Lung microvascular endothelial cell (primary cell): Measurements from ENCODE around the gene SPINK9. TPM values are rescaled to one million over a fixed set of nuclear protein-coding genes. Genes with fewer than 3 reads are reported as not detected.

ENCODE experiments used
- DNase-seq, 2 donors: peaks; one replicate each; pipeline versions ENCODE4 v3.0.0 to v3.0.0-alpha.2; 2010; ENCODE audit warnings: low read depth in 2 of 2
- total RNA-seq: library from RNA; depleted of rRNA; stranded (reverse); fragments of >200 nt; gene quantifications from 2 replicates; pipeline ENCODE4 v1.2.1, GENCODE V29; 2014

SPINK9 gene
- total RNA-seq, 1 donor from 2014 or later: not detected

- DNase-seq: no peak
Measured at GRCh38 chr5:148364343-148364742, 29.0 kb downstream of the SPINK9 start.

GRCh38 chr5:148368299-148368698 lies 32.9 kb downstream of the SPINK9 start:
- DNase-seq: no peak

DNA sequence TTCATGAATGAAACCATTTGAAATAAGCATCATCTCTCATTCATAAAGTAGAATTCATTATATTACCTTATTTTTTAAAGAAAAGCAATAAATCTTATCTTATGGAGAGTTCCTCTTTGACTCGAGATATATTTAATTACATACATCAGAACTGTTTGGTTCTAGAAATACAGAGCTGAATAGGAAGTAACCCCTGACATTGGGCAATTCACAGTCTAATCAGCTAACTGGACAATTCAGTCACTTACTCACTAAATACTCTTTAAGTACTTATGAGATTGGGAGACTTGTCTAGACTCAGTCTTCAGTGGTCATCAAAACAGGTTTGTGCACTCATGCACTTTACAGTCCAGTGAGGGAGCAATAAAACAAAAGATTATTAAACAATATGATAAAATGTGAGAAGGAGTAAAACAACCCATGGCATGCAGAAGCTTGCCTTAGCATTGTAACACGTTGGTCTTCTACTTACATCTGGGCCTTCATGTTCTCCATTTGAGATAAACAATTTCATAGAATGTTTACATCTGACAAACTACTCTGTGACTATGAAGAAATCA lies 36.9 kb downstream of the SPINK9 start:
- no peak for DNase-seq

- DNase-seq: no peak
Measured at GRCh38 chr5:148372893-148373292, 37.5 kb downstream of the SPINK9 start.

- peak; percentile 62 to 72 for DNase-seq
Measured at GRCh38 chr5:148374690-148375360, 39.5 kb downstream of the SPINK9 start.

GRCh38 chr5:148376198-148376597 lies 40.8 kb downstream of the SPINK9 start:
- no peak for DNase-seq

GRCh38 chr5:148378670-148379069 lies 43.3 kb downstream of the SPINK9 start:
- no peak for DNase-seq

DNA sequence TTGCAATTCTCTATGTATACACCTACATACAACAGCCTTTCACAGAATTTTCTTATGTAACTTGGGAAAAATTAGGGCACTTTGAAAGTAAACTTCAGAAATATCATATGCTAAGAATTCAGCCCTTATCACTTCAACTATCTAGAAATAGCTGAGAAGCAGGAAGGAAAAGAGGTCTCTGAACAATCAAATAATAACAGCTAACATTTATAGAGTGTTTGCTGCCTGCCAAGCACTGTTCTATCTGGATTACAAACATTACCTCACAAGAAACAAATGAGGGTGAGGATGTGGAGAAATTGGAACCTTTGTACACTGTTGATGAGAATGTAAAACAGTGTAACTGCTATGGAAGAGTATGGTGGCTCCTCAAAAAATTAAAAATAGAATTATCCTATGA lies 44.0 kb downstream of the SPINK9 start:
- DNase-seq: peak; percentile 23 to 67

GRCh38 chr5:148381906-148382305 lies 46.5 kb downstream of the SPINK9 start:
- no peak for DNase-seq

DNA sequence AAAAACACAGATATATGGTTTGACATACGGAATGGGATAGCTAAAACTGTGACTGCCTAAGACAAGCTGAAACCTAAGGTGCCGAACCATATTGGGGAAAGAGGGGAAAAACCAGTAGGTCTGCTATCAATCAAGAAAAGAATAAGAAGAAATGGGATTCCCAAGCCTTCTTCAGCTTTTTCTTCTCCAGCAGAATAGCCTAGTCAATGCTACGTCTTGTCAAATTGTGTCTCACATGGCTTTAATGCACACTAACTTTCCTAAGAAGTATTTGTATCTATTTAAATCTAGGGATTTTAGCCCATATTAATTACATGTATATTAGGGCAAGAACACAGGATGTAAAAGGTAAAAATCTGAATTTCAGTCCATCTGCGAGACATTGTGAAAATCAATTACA lies 47.6 kb downstream of the SPINK9 start:
- DNase-seq: no peak

- DNase-seq: peak; percentile 97
Measured at GRCh38 chr5:148383564-148384379, 48.4 kb downstream of the SPINK9 start, which contains the start of gene FBXO38. FBXO38 (plus strand) TSS chr5:148383958; CDS start chr5:148394777, 10,819 bp downstream.

DNA sequence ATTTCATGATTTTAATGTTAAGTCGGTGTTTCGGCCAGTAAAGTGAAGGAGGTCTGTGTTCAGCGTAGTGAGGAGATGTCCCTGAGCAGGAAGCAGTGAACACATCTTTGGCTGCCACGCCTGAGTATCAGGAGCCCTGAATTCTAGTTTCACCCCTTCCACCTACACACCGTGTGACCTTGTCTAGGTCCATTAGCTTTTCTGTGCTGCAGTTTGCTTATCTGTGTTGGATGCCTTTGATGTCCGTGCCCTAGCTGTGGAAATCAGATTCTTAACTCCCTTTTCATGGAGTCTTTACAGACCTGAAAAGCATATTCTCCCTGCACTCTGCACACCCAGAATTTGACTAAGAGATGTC lies 49.0 kb downstream of the SPINK9 start:
- DNase-seq: peak in 1 of 2 donors; percentile 31

- DNase-seq: no peak
Measured at GRCh38 chr5:148385094-148385493, 49.7 kb downstream of the SPINK9 start.

- DNase-seq: no peak
Measured at GRCh38 chr5:148386041-148386440, 50.7 kb downstream of the SPINK9 start.

DNA sequence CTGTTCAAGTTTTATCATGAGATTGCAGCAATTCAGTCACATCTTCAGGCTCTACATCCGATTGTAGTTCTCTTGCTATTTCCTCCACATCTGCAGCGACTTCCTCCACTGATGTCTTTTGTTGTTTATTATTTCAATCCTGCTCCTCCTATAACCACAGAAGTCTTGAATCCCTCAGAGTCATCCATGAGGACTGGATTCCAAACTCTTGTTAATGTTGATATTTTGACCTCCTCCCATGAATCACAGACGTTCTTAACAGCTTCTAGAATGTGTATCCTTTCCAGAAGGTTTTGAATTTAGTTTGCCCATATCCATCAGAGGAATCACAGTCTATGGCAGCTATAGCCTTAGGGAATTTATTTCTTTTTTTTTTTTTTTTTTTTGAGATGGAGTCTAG lies 52.0 kb downstream of the SPINK9 start:
- DNase-seq: peak in 1 of 2 donors; percentile 86

- peak in 1 of 2 donors; percentile 69 for DNase-seq
Measured at GRCh38 chr5:148388696-148389095, 53.3 kb downstream of the SPINK9 start.

Other genes with a start within 250 kb of the SPINK9 start
- not detected in 2 replicates for gene SPINK14, start 167.0 kb upstream of the SPINK9 start, total RNA-seq
- gene SPINK6, start 132.5 kb upstream of the SPINK9 start, total RNA-seq: not detected in 2 replicates
- gene MARCOL, start 97.0 kb upstream of the SPINK9 start, total RNA-seq: not detected in 2 replicates
- not detected in 2 replicates for gene SPINK13, start 66.8 kb upstream of the SPINK9 start, total RNA-seq
- gene SPINK7, start 23.1 kb upstream of the SPINK9 start, total RNA-seq: not detected in 2 replicates
- gene FBXO38, start 48.4 kb downstream of the SPINK9 start, total RNA-seq: 33.1 and 55.2 TPM in 2 replicates